Coronary artery (tissue), 2 donors: Measurements from ENCODE around the gene CADM1.

Source experiments
- DNase-seq: peaks from one replicate; pipeline ENCODE4 v3.0.0-alpha.2; 2017; ENCODE audit warnings: low spot score
- H3K27ac ChIP-seq, 2 donors: fragments of 200-600 bp; sonication (generic); one replicate each; pipeline ENCODE4 v1.5.1; 2016 to 2019
- H3K4me3 ChIP-seq: fragments of 200-600 bp; sonication (generic); 2 replicates; pipeline ENCODE4 v1.5.1; 2016; ENCODE audit warnings: mild to moderate bottlenecking, moderate library complexity
- TF ChIP-seq, protein P1 (sequence below): fragments of 200-600 bp; sonication (generic); IDR thresholded peaks from one replicate; pipeline ENCODE4 v1.5.1; 2019; ENCODE audit warnings: antibody characterized with exemption

Gene CADM1

DNA sequence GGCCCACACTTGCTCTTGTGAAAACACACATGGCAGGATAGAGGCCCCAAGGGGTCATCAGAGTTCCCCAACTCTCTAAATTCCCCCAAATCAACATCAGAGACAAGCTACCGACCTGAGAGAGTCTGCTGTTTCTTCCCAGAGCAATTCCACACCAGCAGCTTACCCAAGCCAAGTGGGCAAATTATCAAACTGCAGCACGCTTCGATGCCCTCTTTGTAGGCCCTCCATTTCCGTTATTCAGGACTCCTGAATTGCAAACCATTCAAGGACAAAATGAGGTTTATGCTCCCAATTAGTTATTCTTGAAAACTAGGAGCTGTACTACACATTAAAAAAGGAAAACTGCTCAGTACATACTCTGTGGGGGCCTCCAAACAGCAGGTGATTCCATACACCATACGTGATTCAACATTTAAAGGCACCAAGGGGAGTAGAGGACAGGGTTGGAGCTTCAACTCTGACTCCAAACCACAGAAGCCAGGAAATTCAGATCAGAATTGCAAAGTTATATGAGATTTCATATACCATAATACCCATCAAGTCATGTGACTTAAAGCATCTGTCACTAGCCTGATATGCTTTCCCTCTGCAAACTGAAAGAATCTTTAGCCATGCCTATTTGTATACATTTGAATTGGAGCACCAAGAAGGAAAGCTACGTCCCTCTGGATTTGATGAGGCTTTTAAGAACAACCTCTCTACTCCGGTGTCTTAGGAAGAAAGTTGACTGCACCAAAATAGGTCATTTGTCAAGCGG is 234.8 kb downstream of the CADM1 start:
- Histone ChIP-seq H3K27ac (no peak overlapping the region), H3K4me3 (no peak overlapping the region)
- TF ChIP-seq, protein P1, sequence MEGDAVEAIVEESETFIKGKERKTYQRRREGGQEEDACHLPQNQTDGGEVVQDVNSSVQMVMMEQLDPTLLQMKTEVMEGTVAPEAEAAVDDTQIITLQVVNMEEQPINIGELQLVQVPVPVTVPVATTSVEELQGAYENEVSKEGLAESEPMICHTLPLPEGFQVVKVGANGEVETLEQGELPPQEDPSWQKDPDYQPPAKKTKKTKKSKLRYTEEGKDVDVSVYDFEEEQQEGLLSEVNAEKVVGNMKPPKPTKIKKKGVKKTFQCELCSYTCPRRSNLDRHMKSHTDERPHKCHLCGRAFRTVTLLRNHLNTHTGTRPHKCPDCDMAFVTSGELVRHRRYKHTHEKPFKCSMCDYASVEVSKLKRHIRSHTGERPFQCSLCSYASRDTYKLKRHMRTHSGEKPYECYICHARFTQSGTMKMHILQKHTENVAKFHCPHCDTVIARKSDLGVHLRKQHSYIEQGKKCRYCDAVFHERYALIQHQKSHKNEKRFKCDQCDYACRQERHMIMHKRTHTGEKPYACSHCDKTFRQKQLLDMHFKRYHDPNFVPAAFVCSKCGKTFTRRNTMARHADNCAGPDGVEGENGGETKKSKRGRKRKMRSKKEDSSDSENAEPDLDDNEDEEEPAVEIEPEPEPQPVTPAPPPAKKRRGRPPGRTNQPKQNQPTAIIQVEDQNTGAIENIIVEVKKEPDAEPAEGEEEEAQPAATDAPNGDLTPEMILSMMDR: no peak
- no peak for DNase-seq

DNA sequence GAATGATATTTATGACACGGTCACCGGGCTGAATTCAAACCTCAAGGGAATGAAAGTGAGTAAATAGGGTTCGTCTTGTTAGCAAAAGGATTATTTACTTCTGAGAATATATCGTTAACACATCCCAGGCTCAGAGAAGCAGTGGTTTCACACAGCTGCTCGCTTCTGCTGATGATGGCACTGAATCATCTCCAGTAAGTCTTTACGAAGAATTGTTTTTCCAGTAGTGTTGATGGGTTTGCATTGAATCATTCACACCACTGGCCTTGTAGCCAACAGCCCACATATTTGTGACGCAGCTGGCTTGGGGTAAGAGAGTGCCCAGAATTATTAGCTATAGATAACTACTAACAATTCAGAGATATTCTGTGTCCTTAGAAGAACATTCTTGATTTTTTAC is 236.3 kb downstream of the CADM1 start:
- TF ChIP-seq, protein P1: no peak
- DNase-seq: no peak
- H3K27ac ChIP-seq: no peak overlapping the region
- no peak overlapping the region for H3K4me3 ChIP-seq

DNA sequence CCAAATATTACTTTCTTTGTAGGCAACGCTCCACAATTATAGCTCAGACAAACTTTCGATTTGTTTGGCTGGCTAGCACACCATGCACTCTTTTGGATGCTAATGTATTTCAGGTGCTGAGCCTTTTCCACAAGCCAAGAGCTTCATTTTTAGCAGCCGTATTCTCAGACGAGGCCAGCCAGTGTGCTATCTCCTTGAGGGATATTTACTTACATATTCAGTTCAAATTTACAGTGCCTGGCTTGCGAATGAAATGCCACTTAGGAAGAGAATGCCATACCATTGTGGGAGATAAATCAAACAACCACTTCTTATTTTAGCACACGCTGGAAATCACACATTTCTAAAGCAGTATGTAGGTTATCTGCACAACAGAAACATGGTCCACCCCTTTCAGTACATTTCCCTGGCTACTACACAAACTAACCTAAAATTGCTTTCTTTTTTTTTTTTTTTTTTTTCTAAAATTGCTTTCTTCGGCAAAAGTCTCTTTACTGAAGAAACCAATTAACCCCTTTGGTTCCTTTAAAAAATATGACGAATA is 236.9 kb downstream of the CADM1 start:
- DNase-seq: no peak
- no peak overlapping the region for H3K4me3 ChIP-seq
- TF ChIP-seq, protein P1: no peak
- no peak overlapping the region for H3K27ac ChIP-seq

DNA sequence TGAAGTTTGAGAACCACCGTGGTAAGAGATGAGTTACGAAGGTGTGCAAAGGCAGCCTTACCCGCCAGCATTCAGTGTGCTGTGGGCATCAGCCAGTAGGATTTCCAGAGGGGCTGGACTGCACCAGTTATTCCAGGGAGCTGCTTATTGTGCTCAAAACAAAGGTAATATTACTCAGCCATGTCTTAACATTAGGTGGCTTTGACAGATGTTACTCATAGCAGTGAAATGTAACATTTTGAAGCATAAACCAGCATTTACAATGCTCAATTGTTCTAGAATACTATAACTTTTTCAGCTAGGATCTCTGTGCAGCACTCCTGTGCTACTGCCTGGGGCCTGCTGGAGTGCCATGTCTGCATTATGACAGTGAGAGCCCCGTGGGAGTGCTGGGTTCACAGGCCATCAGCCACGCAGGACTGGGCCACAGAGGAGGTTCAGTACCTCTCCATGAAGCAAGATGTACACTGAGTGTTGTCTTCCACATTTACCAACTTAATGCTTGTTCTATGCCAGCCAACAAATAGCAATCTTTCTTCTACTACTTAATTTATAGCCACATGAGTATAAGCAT is 238.1 kb downstream of the CADM1 start:
- TF ChIP-seq, protein P1: no peak
- no peak overlapping the region for H3K4me3 ChIP-seq
- H3K27ac ChIP-seq: no peak overlapping the region
- no peak for DNase-seq

DNA sequence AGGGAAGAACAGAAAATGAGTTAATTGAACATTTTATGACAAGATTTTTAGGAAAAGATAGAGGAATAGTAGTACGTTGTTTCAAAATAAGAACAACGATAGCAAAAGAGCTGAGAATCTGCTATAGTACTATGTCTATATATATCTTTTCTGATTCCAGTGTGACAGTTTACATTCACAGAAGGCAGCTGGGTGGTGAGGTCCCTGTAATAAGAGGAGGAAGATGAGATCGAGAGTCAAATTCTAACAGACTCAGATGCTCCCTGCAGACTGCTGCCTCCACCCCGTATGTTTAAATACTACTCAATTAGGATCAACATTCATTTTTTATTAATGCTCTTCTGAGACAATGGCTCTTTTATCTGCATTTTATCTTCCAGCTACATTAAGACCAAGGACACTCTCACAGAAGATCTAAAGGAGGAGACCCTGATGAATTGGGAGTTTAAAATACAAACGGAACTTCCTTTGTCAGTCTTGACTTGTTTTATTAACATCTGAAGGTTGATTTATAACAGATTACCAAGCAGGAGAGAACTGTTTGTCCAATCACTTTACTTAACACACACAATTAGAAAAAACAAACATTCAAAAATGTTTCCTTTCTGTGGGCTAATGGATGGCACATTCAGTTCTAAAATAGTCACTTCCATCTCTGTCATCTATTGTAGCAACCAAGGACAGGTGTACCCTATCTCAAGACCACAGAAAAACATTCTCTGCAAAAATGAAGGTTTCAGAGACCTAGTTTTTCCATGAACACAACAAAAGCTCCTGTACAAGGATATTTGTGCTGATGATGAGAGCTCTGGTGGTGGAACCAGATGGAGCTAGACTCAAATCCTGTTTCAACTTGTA is 240.2 kb downstream of the CADM1 start:
- Histone ChIP-seq H3K4me3 (no peak overlapping the region), H3K27ac (no peak overlapping the region)
- no peak for DNase-seq
- TF ChIP-seq, protein P1: no peak

DNA sequence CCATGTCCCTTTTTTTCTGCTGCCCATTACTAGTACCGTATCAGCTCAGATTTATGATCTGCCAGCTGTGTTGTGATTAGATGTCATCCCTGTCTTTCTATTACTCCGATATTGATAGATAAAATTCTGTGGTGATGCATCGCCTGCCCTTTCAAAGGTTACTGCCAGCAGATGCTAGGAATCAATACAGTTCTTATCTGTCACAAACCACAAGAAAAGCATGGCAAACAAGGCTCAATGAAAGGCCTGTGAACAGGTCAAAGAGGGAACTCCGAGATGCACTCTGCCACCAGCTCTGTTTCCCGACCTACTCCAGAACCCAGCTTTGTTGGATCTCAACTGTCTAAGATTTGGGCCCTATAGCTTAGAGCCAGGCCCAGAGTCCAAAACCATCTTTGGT is 246.0 kb downstream of the CADM1 start:
- TF ChIP-seq, protein P1: no peak
- H3K27ac ChIP-seq: no peak overlapping the region
- DNase-seq: no peak
- no peak overlapping the region for H3K4me3 ChIP-seq
